MM.1S (cell line): ENCODE results near the gene UNC93B1.
"Not testable (repeated sequence)": the region's sequence is repeated elsewhere in the genome, so short reads cannot be mapped to it uniquely, and the experiment has no call there.

Experiments used
- DNase-seq: peaks from one replicate; pipeline ENCODE4 v3.0.0-alpha.2; 2015
- H2AFZ ChIP-seq: fragments of 300-600 bp; sonication (generic); 2 replicates; pipeline ENCODE4 v1.6.0; 2016; ENCODE audit warnings: antibody characterized with exemption, low read length
- H3F3A ChIP-seq: fragments of 300-600 bp; sonication (generic); 2 replicates; pipeline ENCODE4 v1.6.1; 2016; ENCODE audit warnings: mild to moderate bottlenecking, antibody characterized with exemption, low read length, moderate library complexity, mixed read lengths; ENCODE audit not compliant: insufficient read depth
- H3K27ac ChIP-seq: fragments of 300-600 bp; sonication (generic); 2 replicates; pipeline ENCODE4 v1.5.1; 2016; ENCODE audit warnings: mild to moderate bottlenecking, low read length
- H3K27me3 ChIP-seq: fragments of 300-600 bp; sonication (generic); replicated peaks from 2 replicates; pipeline ENCODE4 v1.6.0; 2016; ENCODE audit warnings: low read length; ENCODE audit not compliant: insufficient read depth
- H3K36me3 ChIP-seq: fragments of 300-600 bp; sonication (generic); replicated peaks from 2 replicates; pipeline ENCODE4 v1.6.1; 2016; ENCODE audit warnings: mild to moderate bottlenecking, low read length, mixed read lengths; ENCODE audit not compliant: insufficient read depth
- H3K4me1 ChIP-seq: fragments of 300-600 bp; sonication (generic); 2 replicates; pipeline ENCODE4 v1.6.1; 2016; ENCODE audit warnings: low read length, mixed read lengths
- H3K4me2 ChIP-seq: fragments of 300-600 bp; sonication (generic); 2 replicates; pipeline ENCODE4 v1.6.0; 2016; ENCODE audit warnings: low read depth, low read length
- H3K4me3 ChIP-seq: fragments of 300-600 bp; sonication (generic); 2 replicates; pipeline ENCODE4 v1.5.1; 2016; ENCODE audit warnings: low read length, mixed read lengths
- H3K79me2 ChIP-seq: fragments of 300-600 bp; sonication (generic); 2 replicates; pipeline ENCODE4 v1.6.1; 2016; ENCODE audit warnings: mixed run types, low read length, mixed read lengths
- H3K9ac ChIP-seq: fragments of 300-600 bp; sonication (generic); 2 replicates; pipeline ENCODE4 v1.6.1; 2016; ENCODE audit warnings: low read length, mixed read lengths
- H3K9me2 ChIP-seq: fragments of 300-600 bp; sonication (generic); replicated peaks from 2 replicates; pipeline ENCODE4 v1.6.1; 2016; ENCODE audit warnings: mild to moderate bottlenecking, low read length, mixed read lengths; ENCODE audit not compliant: insufficient read depth
- H3K9me3 ChIP-seq: fragments of 300-600 bp; sonication (generic); replicated peaks from 2 replicates; pipeline ENCODE4 v1.6.1; 2016; ENCODE audit warnings: mild to moderate bottlenecking, low read length, mixed read lengths; ENCODE audit not compliant: insufficient read depth
- H4K20me1 ChIP-seq: fragments of 300-600 bp; sonication (generic); 2 replicates; pipeline ENCODE4 v1.6.1; 2016; ENCODE audit warnings: mild to moderate bottlenecking, low read length, moderate library complexity, mixed read lengths; ENCODE audit not compliant: insufficient read depth
- CTCF ChIP-seq: fragments of 300-600 bp; sonication (generic); IDR thresholded peaks from 2 replicates; pipeline ENCODE4 v1.5.1; 2016; ENCODE audit warnings: antibody characterized with exemption, low read length, mixed read lengths

Gene UNC93B1

GRCh38 chr11:67943406-67943805 is 60.5 kb downstream of the UNC93B1 start:
- H3K4me3 ChIP-seq, H3K4me1 ChIP-seq, H3K36me3 ChIP-seq, H3K27me3 ChIP-seq, H2AFZ ChIP-seq, H3K9me3 ChIP-seq, H3K9me2 ChIP-seq, H4K20me1 ChIP-seq, H3K4me2 ChIP-seq, H3F3A ChIP-seq, H3K9ac ChIP-seq: not testable (repeated sequence)
- H3K27ac ChIP-seq: peak overlapping the region; percentile 41; the same call in 1 of the 2 replicates
- TF ChIP-seq CTCF: peak; percentile 31; the same call in 1 of the 2 replicates
- H3K79me2 ChIP-seq: peaks cover 12% of the 10 kb centered on the region
- peak; percentile 31 for DNase-seq
